Mesenchymal stem cell (in vitro differentiated cells and primary cell): ENCODE results near the gene FBXO48.

ENCODE experiments used
- DNase-seq: peaks from one replicate; pipeline ENCODE4 v3.0.0-alpha.2; 2013
- H2AFZ ChIP-seq: one replicate; pipeline ENCODE4 v1.6.1; 2013; ENCODE audit warnings: low read depth, mild to moderate bottlenecking, control low read depth, inconsistent platforms, low read length, moderate library complexity
- H2AK5ac ChIP-seq: 2 replicates; pipeline ENCODE4 v1.6.1; 2013; ENCODE audit warnings: low read length, moderate library complexity, mild to moderate bottlenecking, inconsistent platforms; ENCODE audit not compliant: severe bottlenecking
- H2BK120ac ChIP-seq: one replicate; pipeline ENCODE4 v1.6.1; 2013; ENCODE audit warnings: low read depth, mild to moderate bottlenecking, inconsistent platforms, low read length, moderate library complexity
- H2BK12ac ChIP-seq, 2 experiments: one replicate each; pipeline ENCODE4 v1.6.1; 2013; ENCODE audit warnings: inconsistent platforms in 2 of 2, low read length in 2 of 2, mild to moderate bottlenecking in 2 of 2, moderate library complexity in 2 of 2, control low read depth in 1 of 2
- H2BK15ac ChIP-seq: one replicate; pipeline ENCODE4 v1.6.1; 2013; ENCODE audit warnings: mild to moderate bottlenecking, low read depth, inconsistent platforms; ENCODE audit not compliant: poor library complexity, severe bottlenecking
- H2BK5ac ChIP-seq: 2 replicates; pipeline ENCODE4 v1.6.1; 2013; ENCODE audit warnings: low read depth, mild to moderate bottlenecking, low read length, control low read depth, inconsistent platforms; ENCODE audit not compliant: poor library complexity, severe bottlenecking
- H3K14ac ChIP-seq, 2 experiments: one replicate each; pipeline ENCODE4 v1.6.1; 2013; ENCODE audit warnings: inconsistent platforms in 2 of 2, low read length in 2 of 2, control low read depth in 1 of 2, mild to moderate bottlenecking in 1 of 2, moderate library complexity in 1 of 2
- H3K18ac ChIP-seq, 2 experiments: one replicate each; pipeline ENCODE4 v1.6.1; 2013; ENCODE audit warnings: inconsistent platforms in 2 of 2, low read length in 2 of 2, control low read depth in 1 of 2, low read depth in 1 of 2, mild to moderate bottlenecking in 1 of 2
- H3K23ac ChIP-seq, 2 experiments: one replicate each; pipeline ENCODE4 v1.6.1; 2013; ENCODE audit warnings: inconsistent platforms in 2 of 2, low read length in 2 of 2, mild to moderate bottlenecking in 2 of 2, moderate library complexity in 2 of 2, control low read depth in 1 of 2
- H3K27ac ChIP-seq: 2 replicates; pipeline ENCODE4 v1.5.1; 2013; ENCODE audit warnings: mild to moderate bottlenecking, moderate library complexity, low read length, control low read depth, inconsistent platforms; ENCODE audit not compliant: poor library complexity, severe bottlenecking
- H3K27me3 ChIP-seq, 2 experiments: 2 replicates each; pipeline versions ENCODE4 v1.6.1 to v1.7.0; 2013; ENCODE audit warnings: low read length in 2 of 2, mild to moderate bottlenecking in 2 of 2, moderate library complexity in 2 of 2, control low read depth in 1 of 2, inconsistent platforms in 1 of 2; ENCODE audit not compliant: control insufficient read depth in 1 of 2, insufficient read depth in 1 of 2
- H3K36me3 ChIP-seq, 2 experiments: 2 replicates each; pipeline versions ENCODE4 v1.6.1 to v1.7.0; 2013; ENCODE audit warnings: low read length in 2 of 2, control low read depth in 1 of 2, inconsistent platforms in 1 of 2, low read depth in 1 of 2, mild to moderate bottlenecking in 1 of 2; ENCODE audit not compliant: insufficient read depth in 2 of 2, control insufficient read depth in 1 of 2
- H3K4ac ChIP-seq, 2 experiments: one replicate each; pipeline ENCODE4 v1.6.1; 2013; ENCODE audit warnings: inconsistent platforms in 2 of 2, low read length in 2 of 2, mild to moderate bottlenecking in 2 of 2, moderate library complexity in 2 of 2, control low read depth in 1 of 2, low read depth in 1 of 2
- H3K4me1 ChIP-seq: 2 replicates; pipeline ENCODE4 v1.6.1; 2013; ENCODE audit warnings: low read depth, low read length, control low read depth; ENCODE audit not compliant: control insufficient read depth, insufficient read depth
- H3K4me2 ChIP-seq: 2 replicates; pipeline ENCODE4 v1.6.1; 2013; ENCODE audit warnings: low read length, mild to moderate bottlenecking, inconsistent platforms; ENCODE audit not compliant: poor library complexity, severe bottlenecking
- H3K4me3 ChIP-seq, 2 experiments: 2 replicates each; pipeline versions ENCODE4 v1.5.1 to v1.7.0; 2013; ENCODE audit warnings: low read length in 2 of 2, mild to moderate bottlenecking in 2 of 2, control low read depth in 1 of 2, low read depth in 1 of 2; ENCODE audit not compliant: insufficient read depth in 1 of 2
- H3K79me1 ChIP-seq: replicated peaks from 2 replicates; pipeline ENCODE4 v1.6.1; 2013; ENCODE audit warnings: mild to moderate bottlenecking, control low read depth, low read length, inconsistent platforms; ENCODE audit not compliant: poor library complexity, severe bottlenecking
- H3K9ac ChIP-seq: 2 replicates; pipeline ENCODE4 v1.7.0; 2013; ENCODE audit warnings: mild to moderate bottlenecking, low read length, moderate library complexity
- H3K9me3 ChIP-seq: 2 replicates; pipeline ENCODE4 v1.7.0; 2013; ENCODE audit warnings: mild to moderate bottlenecking, low read length; ENCODE audit not compliant: control insufficient read depth
- H4K8ac ChIP-seq: one replicate; pipeline ENCODE4 v1.6.1; 2013; ENCODE audit warnings: inconsistent platforms, mild to moderate bottlenecking, low read length, moderate library complexity
- H4K91ac ChIP-seq: one replicate; pipeline ENCODE4 v1.6.1; 2013; ENCODE audit warnings: mild to moderate bottlenecking, low read length, inconsistent platforms
- WGBS: methylation state at CpG from one replicate; pipeline ENCODE4 v1.1.7; 2013; ENCODE audit warnings: mixed read lengths; 5-methylcytosine and 5-hydroxymethylcytosine counted together

Gene FBXO48

DNA sequence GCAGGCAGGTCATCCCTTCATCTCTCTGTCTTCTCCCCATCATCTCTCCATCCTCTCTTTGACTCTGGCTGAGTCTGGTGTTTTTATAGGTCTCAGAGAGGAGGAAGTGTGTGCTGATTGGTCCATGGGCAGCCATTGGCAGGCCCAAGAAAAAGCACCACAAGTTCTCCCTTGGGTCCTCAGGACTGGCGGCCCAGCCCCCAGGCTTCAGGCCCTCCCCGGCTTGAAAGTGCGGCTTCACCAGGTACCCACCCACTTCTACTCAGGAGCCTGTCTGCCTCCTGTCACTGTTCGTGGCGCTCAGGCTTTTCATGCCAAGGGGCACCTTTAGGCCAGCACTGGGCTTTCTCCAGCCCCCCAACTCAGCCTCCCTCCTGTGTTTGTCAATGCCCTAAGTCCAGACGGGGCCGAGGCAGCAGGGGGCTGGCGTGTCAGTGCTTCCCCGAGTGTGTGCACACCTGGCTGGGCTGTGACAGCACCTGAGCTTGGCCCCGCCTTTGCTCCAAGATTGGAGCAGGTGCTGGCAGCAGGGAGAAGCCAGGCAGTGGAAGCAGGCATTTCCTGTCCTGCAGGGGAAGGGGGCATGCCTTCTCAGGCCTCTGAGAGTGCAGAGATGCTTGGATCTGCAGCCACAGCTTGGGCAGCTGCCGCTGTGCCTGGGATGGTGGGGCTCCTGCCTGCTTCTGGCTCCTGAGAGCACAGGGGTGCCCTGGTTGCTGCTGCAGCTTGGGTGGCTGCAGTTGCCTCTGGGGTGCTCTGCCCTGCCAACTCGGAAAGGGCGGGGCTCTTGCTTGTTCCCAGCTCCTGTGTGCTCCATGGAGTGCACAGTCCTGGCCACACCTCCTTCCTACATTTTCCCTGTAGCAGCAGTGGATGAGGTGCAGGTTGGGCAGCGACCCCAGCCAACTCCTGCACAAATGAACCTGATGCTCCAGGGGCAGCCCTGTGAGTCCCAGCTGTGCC is 34.1 kb downstream of the FBXO48 start:
- H3K4me1 ChIP-seq: peaks cover 4% of the 10 kb centered on the region
- peaks cover 3 to 11% of the 10 kb centered on the region in 2 experiments for H3K27me3 ChIP-seq
- H3K79me1 ChIP-seq: no peaks in the 10 kb centered on the region
- H3K27ac ChIP-seq: no peak overlapping the region
- H2AFZ ChIP-seq: no peak overlapping the region
- H3K4ac ChIP-seq: no peak overlapping the region
- no peak for DNase-seq
- H3K9ac ChIP-seq: no peak overlapping the region
- no peaks in the 10 kb centered on the region for H3K36me3 ChIP-seq
- H2BK5ac ChIP-seq: no peak overlapping the region
- H2BK15ac ChIP-seq: no peak overlapping the region
- H3K4me3 ChIP-seq: peak overlapping the region in 1 of 2 experiments; percentile 42
- H3K23ac ChIP-seq: peak overlapping the region in 1 of 2 experiments; percentile 40
- H2BK12ac ChIP-seq: no peak overlapping the region
- H2BK120ac ChIP-seq: no peak overlapping the region
- peak overlapping the region in 1 of 2 experiments; percentile 55 for H3K14ac ChIP-seq
- H4K8ac ChIP-seq: no peak overlapping the region
- no peak overlapping the region for H2AK5ac ChIP-seq
- H4K91ac ChIP-seq: peak overlapping the region; percentile 20
- no peak overlapping the region for H3K4me2 ChIP-seq
- no peak overlapping the region for H3K18ac ChIP-seq
- H3K9me3 ChIP-seq: no peaks in the 10 kb centered on the region
- 81% methylated on average over 13 of the region's 14 CpGs for WGBS

DNA sequence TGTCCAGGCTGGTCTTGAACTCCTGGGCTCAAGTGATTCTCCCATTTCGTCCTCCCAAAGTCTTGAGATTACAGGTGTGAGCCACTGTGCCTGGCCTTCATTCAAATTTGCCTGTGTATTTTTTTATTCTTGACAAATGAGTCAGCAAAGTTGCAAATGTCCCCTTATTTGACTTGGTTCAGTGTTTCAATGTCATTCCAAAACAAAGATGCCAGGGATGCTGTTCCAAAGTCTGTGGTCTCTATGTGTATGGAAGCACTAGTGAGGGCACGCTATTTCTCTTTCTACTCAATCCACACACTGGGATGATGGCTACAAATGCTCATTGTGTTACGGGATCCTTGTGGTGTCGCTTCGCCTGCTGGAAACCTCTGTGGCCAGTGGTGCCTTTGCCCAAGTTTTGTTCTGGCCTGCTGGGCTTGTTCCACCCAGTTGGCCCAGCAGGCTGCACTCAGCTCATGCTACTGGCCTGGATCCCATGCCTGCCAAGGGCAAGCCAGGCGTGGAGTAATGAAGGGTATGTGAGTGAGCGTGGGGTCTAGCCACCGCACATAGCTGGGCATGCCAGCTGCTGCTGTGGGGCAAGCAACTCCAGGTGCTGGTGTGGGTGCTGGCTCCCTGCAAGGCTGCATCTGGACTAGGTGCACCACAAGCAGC is 35.6 kb downstream of the FBXO48 start:
- H3K23ac ChIP-seq: no peak overlapping the region
- H2BK120ac ChIP-seq: no peak overlapping the region
- peak overlapping the region; percentile 24 for H4K8ac ChIP-seq
- H3K9me3 ChIP-seq: no peaks in the 10 kb centered on the region
- DNase-seq: no peak
- no peak overlapping the region for H3K18ac ChIP-seq
- no peak overlapping the region for H2BK5ac ChIP-seq
- 80% methylated on average over 8 of the region's 8 CpGs for WGBS
- no peak overlapping the region for H3K4ac ChIP-seq
- H2AK5ac ChIP-seq: no peak overlapping the region
- H3K4me3 ChIP-seq: no peak overlapping the region
- H2BK15ac ChIP-seq: no peak overlapping the region
- no peaks in the 10 kb centered on the region for H3K79me1 ChIP-seq
- H3K36me3 ChIP-seq: no peaks in the 10 kb centered on the region
- no peak overlapping the region for H3K14ac ChIP-seq
- H2AFZ ChIP-seq: no peak overlapping the region
- H3K27ac ChIP-seq: no peak overlapping the region
- no peak overlapping the region for H3K4me2 ChIP-seq
- H3K9ac ChIP-seq: no peak overlapping the region
- no peak overlapping the region for H2BK12ac ChIP-seq
- H3K4me1 ChIP-seq: peaks cover 4% of the 10 kb centered on the region
- peaks cover 3 to 11% of the 10 kb centered on the region in 2 experiments for H3K27me3 ChIP-seq
- H4K91ac ChIP-seq: no peak overlapping the region

- Histone ChIP-seq H4K91ac (no peak overlapping the region), H3K36me3 (no peaks in the 10 kb centered on the region), H4K8ac (no peak overlapping the region), H2AK5ac (no peak overlapping the region), H3K9ac (no peak overlapping the region), H3K18ac (no peak overlapping the region), H3K23ac (no peak overlapping the region), H3K4ac (no peak overlapping the region), H2BK12ac (no peak overlapping the region), H3K4me1 (peaks cover 4% of the 10 kb centered on the region), H2BK5ac (no peak overlapping the region), H3K14ac (no peak overlapping the region), H2AFZ (no peak overlapping the region), H2BK15ac (no peak overlapping the region), H3K27ac (no peak overlapping the region), H3K79me1 (no peaks in the 10 kb centered on the region), H3K9me3 (no peaks in the 10 kb centered on the region), H2BK120ac (no peak overlapping the region), H3K4me3 (no peak overlapping the region), H3K27me3 (peaks cover 8 to 11% of the 10 kb centered on the region in 2 experiments), H3K4me2 (no peak overlapping the region)
- DNase-seq: no peak
- 90% methylated on average over 4 of the region's 7 CpGs for WGBS
These were observed 37.7 kb downstream of the FBXO48 start for GRCh38 chr2:68429311-68429826.

DNA sequence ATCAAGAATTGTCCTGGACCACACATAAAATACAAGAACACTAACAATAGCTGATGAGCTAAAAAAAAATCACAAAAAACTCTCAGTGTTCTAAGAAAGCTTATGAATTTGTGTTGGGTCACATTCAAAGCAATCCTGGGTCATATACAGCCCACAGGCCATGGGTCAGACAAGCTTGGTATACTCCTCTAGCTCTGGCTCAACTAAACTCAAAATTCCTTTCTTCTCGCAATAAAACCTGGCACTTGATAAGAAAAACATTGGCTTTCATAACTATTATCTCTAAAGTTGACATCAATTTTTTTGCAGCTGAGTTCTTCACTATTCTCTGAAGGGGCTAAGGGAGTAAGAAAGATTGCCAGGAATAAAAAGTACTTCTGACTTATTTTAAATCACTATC is 38.3 kb downstream of the FBXO48 start:
- no peak overlapping the region for H3K9ac ChIP-seq
- no peaks in the 10 kb centered on the region for H3K36me3 ChIP-seq
- H3K23ac ChIP-seq: no peak overlapping the region
- no peak overlapping the region for H2AFZ ChIP-seq
- no peak overlapping the region for H3K27ac ChIP-seq
- 100% methylated on average over 1 of the region's 1 CpG for WGBS
- H3K18ac ChIP-seq: no peak overlapping the region
- no peak overlapping the region for H2BK5ac ChIP-seq
- no peak overlapping the region for H2AK5ac ChIP-seq
- H2BK15ac ChIP-seq: no peak overlapping the region
- H3K79me1 ChIP-seq: no peaks in the 10 kb centered on the region
- no peak overlapping the region for H4K91ac ChIP-seq
- H2BK12ac ChIP-seq: no peak overlapping the region
- no peak for DNase-seq
- no peaks in the 10 kb centered on the region for H3K9me3 ChIP-seq
- H3K14ac ChIP-seq: no peak overlapping the region
- H3K4me1 ChIP-seq: peaks cover 4% of the 10 kb centered on the region
- H3K27me3 ChIP-seq: peaks cover 8 to 11% of the 10 kb centered on the region in 2 experiments
- no peak overlapping the region for H3K4ac ChIP-seq
- H3K4me2 ChIP-seq: no peak overlapping the region
- H3K4me3 ChIP-seq: no peak overlapping the region
- no peak overlapping the region for H2BK120ac ChIP-seq
- no peak overlapping the region for H4K8ac ChIP-seq
